ENCODE results near the gene FEZF1.

FEZF1 gene

DNA sequence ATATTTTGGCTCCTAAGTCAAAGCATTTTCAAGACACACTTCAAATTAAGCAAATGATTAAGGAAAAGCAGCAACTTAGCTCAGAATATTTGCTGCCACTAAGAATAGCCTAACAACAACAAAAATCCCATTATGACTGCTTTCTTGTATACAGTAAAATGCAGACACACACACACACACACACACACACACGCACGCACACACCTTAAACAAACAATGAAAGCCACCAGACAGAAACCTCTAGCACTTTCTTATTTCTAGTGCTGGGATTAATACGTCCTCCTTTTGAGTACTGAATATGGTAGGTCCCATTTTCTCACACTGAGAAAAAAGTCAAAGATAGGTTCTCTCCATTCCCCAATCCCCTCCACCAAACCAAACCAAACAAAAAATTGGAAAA lies 23.4 kb upstream of the FEZF1 start:
- Histone ChIP-seq H3K36me3 (ENCODE audit: insufficient read depth, low read length) (no peaks in the 10 kb centered on the region), H3K4me3 (ENCODE audit: low read depth, low read length, poor library complexity, severe bottlenecking) (no peak overlapping the region), H4K20me1 (ENCODE audit: insufficient read depth, low read length) (no peaks in the 10 kb centered on the region), H3F3A (ENCODE audit: insufficient read depth, low read length) (no peaks in the 10 kb centered on the region), H3K4me1 (ENCODE audit: insufficient read depth, low read length, severe bottlenecking) (no peaks in the 10 kb centered on the region), H3K27me3 (ENCODE audit: insufficient read depth, low read length) (no peaks in the 10 kb centered on the region), H3K79me2 (ENCODE audit: insufficient read depth, low read length) (no peaks in the 10 kb centered on the region), H2AFZ (ENCODE audit: low read length) (no peak overlapping the region), H3K9me2 (ENCODE audit: low read depth, low read length) (no peaks in the 10 kb centered on the region), H3K27ac (ENCODE audit: low read depth, low read length, poor library complexity, severe bottlenecking) (no peak overlapping the region), H3K9ac (ENCODE audit: low read length) (no peak overlapping the region), H3K9me3 (ENCODE audit: low read length) (no peaks in the 10 kb centered on the region), H3K4me2 (ENCODE audit: low read length) (no peak overlapping the region)
- TF ChIP-seq EZH2 (IDR thresholded peaks at IDR 0.05; ENCODE audit: borderline replicate concordance, low read length): no peak

DNA sequence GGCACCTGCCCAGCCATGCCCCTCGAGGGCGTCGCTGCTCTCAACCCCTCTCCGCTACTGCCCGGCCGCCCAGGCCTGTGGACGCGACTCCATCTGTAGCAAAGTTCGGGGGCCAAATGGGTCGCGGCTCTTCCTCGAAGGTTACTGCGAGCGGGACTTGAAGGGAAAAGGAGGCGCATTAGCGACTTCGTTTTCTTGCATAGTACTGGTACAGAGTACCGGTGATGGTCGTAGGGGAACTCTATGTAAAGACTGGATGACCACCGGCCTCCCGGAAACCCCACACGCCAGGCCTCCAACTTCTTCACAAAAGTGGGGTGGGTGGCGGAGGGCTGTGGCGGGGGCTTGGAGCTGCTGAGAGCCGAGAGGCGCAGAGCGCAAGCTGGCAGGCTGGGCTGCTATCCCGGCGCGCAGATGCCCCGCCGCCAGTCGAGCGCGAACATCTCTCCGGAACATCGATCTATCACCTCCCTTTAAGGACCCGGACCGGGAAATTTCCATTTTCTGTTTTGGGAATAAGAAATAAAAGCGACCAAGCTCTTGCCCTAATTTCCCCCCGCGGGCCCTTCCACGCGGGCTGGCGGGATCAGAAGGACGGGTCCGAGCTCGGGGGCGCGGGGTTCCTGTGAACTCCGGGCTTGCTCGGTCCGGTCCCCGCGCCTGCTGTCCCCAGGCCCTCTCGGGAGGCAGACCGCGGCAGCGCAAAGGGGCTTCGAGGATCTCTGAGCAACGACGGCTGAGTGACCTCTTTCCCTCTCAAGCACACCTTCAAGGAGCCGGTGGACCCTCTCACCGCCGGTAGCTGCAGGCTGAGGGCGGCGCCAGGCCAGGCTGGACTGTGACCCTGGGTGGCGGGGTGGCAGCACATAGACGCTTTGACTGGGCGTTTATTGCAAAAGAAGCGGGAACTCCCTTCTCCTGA lies 12.2 kb upstream of the FEZF1 start:
- 0 out of 2 replicates have a peak, but pooled peaks cover 2% of the 10 kb centered on the region for H3K27me3 ChIP-seq (ENCODE audit: insufficient read depth, low read length)
- H3K9me3 ChIP-seq (ENCODE audit: low read length): no peaks in the 10 kb centered on the region
- no peaks in the 10 kb centered on the region for H3K79me2 ChIP-seq (ENCODE audit: insufficient read depth, low read length)
- H3K4me1 ChIP-seq (ENCODE audit: insufficient read depth, low read length, severe bottlenecking): no peaks in the 10 kb centered on the region
- H3K9me2 ChIP-seq (ENCODE audit: low read depth, low read length): no peaks in the 10 kb centered on the region
- no peak overlapping the region for H3K4me3 ChIP-seq (ENCODE audit: low read depth, low read length, poor library complexity, severe bottlenecking)
- no peaks in the 10 kb centered on the region for H3F3A ChIP-seq (ENCODE audit: insufficient read depth, low read length)
- H3K9ac ChIP-seq (ENCODE audit: low read length): no peak overlapping the region
- no peaks in the 10 kb centered on the region for H3K36me3 ChIP-seq (ENCODE audit: insufficient read depth, low read length)
- H4K20me1 ChIP-seq (ENCODE audit: insufficient read depth, low read length): no peaks in the 10 kb centered on the region
- H2AFZ ChIP-seq (ENCODE audit: low read length): no peak overlapping the region
- H3K27ac ChIP-seq (ENCODE audit: low read depth, low read length, poor library complexity, severe bottlenecking): no peak overlapping the region
- no peak for TF ChIP-seq EZH2 (IDR thresholded peaks at IDR 0.05; ENCODE audit: borderline replicate concordance, low read length)
- TF ChIP-seq, protein P1, sequence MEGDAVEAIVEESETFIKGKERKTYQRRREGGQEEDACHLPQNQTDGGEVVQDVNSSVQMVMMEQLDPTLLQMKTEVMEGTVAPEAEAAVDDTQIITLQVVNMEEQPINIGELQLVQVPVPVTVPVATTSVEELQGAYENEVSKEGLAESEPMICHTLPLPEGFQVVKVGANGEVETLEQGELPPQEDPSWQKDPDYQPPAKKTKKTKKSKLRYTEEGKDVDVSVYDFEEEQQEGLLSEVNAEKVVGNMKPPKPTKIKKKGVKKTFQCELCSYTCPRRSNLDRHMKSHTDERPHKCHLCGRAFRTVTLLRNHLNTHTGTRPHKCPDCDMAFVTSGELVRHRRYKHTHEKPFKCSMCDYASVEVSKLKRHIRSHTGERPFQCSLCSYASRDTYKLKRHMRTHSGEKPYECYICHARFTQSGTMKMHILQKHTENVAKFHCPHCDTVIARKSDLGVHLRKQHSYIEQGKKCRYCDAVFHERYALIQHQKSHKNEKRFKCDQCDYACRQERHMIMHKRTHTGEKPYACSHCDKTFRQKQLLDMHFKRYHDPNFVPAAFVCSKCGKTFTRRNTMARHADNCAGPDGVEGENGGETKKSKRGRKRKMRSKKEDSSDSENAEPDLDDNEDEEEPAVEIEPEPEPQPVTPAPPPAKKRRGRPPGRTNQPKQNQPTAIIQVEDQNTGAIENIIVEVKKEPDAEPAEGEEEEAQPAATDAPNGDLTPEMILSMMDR (IDR thresholded peaks at IDR 0.05; ENCODE audit: low read length): no peak
- no peak overlapping the region for H3K4me2 ChIP-seq (ENCODE audit: low read length)

DNA sequence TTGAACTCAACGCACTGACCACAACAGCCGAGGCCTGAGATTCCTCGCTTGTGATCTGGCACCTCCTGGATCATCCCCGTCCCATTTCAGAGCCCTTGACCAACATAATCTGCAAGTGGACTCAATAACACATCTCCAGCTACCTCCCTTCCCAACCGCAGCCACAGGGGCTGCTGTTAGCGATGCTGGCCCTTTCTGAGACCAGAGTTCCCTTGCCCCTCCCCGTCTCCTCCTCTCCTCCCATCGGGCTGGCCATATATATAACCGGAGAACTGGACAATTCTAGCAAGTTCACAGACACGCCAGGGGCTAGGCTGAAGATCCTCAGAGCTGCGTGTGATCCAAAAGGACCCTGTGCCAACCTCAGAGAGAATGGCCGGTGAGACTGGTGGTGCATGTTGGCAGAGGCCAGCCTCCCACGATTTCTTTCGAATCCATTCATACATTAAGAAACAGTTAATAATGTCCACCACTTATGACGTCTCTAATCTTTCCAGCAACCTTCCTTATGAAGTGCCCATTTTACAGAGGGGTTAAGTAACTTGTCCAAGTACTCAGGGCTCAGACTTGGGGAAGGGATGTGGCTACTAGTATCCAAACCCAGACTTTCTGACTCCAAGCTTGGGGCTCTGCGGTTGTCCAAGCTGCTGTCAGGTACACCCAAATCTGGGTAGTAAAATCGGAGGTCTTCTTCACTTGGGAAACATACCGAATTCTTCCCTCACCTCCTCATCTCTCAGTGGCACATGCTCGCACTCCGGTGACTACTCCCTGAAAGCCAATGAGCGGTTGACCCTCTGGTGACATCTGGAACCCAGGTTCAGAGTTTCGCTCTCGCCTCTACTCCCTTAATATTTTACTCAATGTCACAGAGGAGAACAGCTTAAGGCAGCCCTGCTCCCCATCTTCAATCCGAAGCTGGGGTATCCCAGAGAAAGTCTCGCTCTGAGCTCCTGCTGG lies 11.2 kb upstream of the FEZF1 start:
- Histone ChIP-seq H3K27ac (ENCODE audit: low read depth, low read length, poor library complexity, severe bottlenecking) (no peak overlapping the region), H3F3A (ENCODE audit: insufficient read depth, low read length) (no peaks in the 10 kb centered on the region), H3K9ac (ENCODE audit: low read length) (no peak overlapping the region), H2AFZ (ENCODE audit: low read length) (no peak overlapping the region), H4K20me1 (ENCODE audit: insufficient read depth, low read length) (no peaks in the 10 kb centered on the region), H3K27me3 (ENCODE audit: insufficient read depth, low read length) (0 out of 2 replicates have a peak, but pooled peaks cover 2% of the 10 kb centered on the region), H3K4me1 (ENCODE audit: insufficient read depth, low read length, severe bottlenecking) (no peaks in the 10 kb centered on the region), H3K9me3 (ENCODE audit: low read length) (no peaks in the 10 kb centered on the region), H3K4me2 (ENCODE audit: low read length) (no peak overlapping the region), H3K79me2 (ENCODE audit: insufficient read depth, low read length) (no peaks in the 10 kb centered on the region), H3K36me3 (ENCODE audit: insufficient read depth, low read length) (no peaks in the 10 kb centered on the region), H3K9me2 (ENCODE audit: low read depth, low read length) (no peaks in the 10 kb centered on the region), H3K4me3 (ENCODE audit: low read depth, low read length, poor library complexity, severe bottlenecking) (no peak overlapping the region)
- TF ChIP-seq, protein P1 (IDR thresholded peaks at IDR 0.05; ENCODE audit: low read length): no peak
- TF ChIP-seq EZH2 (IDR thresholded peaks at IDR 0.05; ENCODE audit: borderline replicate concordance, low read length): no peak

All from OCI-LY1 (cell line).